ENCODE data around the gene C6orf62.
"Not testable (repeated sequence)": the region's sequence is repeated elsewhere in the genome, so short reads cannot be mapped to it uniquely, and the experiment has no call there.

DNA sequence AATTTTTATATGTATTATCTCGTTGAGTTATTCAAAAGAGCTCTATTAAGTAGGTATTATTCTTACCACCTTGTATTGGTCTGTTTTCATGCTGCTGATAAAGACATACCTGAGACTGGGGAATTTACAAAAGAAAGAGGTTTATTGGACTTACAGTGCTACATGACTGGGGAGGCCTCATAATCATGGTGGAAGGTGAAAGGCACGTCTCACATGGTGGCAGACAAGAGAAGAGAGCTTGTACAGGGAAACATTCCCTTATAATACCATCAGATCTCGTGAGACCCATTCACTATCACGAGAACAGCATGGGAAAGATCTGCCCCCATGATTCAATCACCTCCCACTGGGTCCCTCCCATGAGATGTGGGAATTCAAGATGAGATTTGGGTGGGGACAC lies 35.4 kb upstream of the C6orf62 start:
- TF ChIP-seq, protein P1, sequence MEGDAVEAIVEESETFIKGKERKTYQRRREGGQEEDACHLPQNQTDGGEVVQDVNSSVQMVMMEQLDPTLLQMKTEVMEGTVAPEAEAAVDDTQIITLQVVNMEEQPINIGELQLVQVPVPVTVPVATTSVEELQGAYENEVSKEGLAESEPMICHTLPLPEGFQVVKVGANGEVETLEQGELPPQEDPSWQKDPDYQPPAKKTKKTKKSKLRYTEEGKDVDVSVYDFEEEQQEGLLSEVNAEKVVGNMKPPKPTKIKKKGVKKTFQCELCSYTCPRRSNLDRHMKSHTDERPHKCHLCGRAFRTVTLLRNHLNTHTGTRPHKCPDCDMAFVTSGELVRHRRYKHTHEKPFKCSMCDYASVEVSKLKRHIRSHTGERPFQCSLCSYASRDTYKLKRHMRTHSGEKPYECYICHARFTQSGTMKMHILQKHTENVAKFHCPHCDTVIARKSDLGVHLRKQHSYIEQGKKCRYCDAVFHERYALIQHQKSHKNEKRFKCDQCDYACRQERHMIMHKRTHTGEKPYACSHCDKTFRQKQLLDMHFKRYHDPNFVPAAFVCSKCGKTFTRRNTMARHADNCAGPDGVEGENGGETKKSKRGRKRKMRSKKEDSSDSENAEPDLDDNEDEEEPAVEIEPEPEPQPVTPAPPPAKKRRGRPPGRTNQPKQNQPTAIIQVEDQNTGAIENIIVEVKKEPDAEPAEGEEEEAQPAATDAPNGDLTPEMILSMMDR (IDR thresholded peaks at IDR 0.05; ENCODE audit: extremely low read depth in 1 of 2, insufficient read depth in 1 of 2, low read depth in 1 of 2, low read length in 2 of 2) = not testable (repeated sequence)
- not testable (repeated sequence) for TF ChIP-seq POLR2A (IDR thresholded peaks at IDR 0.05; ENCODE audit: low read depth, low read length)
